ENCODE data around the gene DPP10.

GRCh38 chr2:115214050-115214449 lies 771.6 kb downstream of the DPP10 start:
- no peak for TF ChIP-seq SUZ12 (IDR thresholded peaks at IDR 0.05; ENCODE audit: extremely low read depth, insufficient read depth, insufficient read length)
- no peak for TF ChIP-seq ZNF274 (IDR thresholded peaks at IDR 0.05; ENCODE audit: low read depth, low read length)
- TF ChIP-seq YY1 (IDR thresholded peaks at IDR 0.05; ENCODE audit: insufficient read depth, insufficient read length), result no peak

Data from NT2/D1 (cell line).